ENCODE measurements around the gene NLRC5.

The NLRC5 gene

DNA sequence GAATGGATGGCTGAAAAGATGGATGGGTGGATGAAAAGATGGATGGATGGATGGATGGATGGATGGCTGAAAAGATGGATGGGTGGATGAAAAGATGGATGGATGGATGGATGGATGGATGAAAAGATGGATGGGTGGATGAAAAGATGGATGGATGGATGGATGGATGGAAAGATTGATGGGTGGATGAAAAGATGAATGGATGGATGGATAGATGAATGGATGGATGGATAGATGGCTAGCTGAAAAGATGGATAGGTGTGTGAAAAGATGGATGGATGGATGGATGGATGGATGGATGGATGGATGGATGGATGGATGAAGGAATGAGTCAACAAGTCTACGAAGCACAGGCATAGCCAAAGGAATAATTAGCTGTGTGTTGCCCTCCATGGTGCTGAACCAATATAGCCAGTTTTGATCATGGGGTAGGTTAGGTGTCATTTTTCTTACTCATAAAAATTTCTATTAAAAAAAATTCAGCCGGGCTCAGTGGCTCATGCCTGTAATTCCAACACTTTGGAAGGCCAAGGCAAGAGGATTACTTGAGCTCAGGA, 41.1 kb downstream of the NLRC5 start:
- H3F3A ChIP-seq (ENCODE audit: insufficient read depth, low read length), result no peaks in the 10 kb centered on the region

GRCh38 chr16:57031156-57031555, 41.8 kb downstream of the NLRC5 start:
- H3K4me2 ChIP-seq (ENCODE audit: low read depth, low read length), result no peak overlapping the region
- H3K79me2 ChIP-seq (ENCODE audit: low read length), result no peaks in the 10 kb centered on the region
- no peak for DNase-seq
- no peaks in the 10 kb centered on the region for H3K36me3 ChIP-seq (replicated peaks; ENCODE audit: insufficient read depth, low read length)
- H4K20me1 ChIP-seq (ENCODE audit: insufficient read depth, low read length), result no peaks in the 10 kb centered on the region
- H3K27ac ChIP-seq (ENCODE audit: low read length), result no peak overlapping the region
- peaks cover 14% of the 10 kb centered on the region for H3K4me1 ChIP-seq (ENCODE audit: low read length)
- H3K9me2 ChIP-seq (replicated peaks; ENCODE audit: insufficient read depth, low read length), result no peaks in the 10 kb centered on the region
- no peaks in the 10 kb centered on the region for H3K27me3 ChIP-seq (replicated peaks; ENCODE audit: insufficient read depth, low read length)
- no peaks in the 10 kb centered on the region for H3K9me3 ChIP-seq (replicated peaks; ENCODE audit: insufficient read depth, low read length)
- H3K4me3 ChIP-seq (ENCODE audit: low read length), result no peak overlapping the region
- H2AFZ ChIP-seq (ENCODE audit: low read length), result no peak overlapping the region
- H3F3A ChIP-seq (ENCODE audit: insufficient read depth, low read length), result no peaks in the 10 kb centered on the region
- H3K9ac ChIP-seq (ENCODE audit: low read length), result no peak overlapping the region
- no peak for TF ChIP-seq CTCF (IDR thresholded peaks at IDR 0.05; ENCODE audit: low read length)
- no peak for TF ChIP-seq EZH2phosphoT487 (IDR thresholded peaks at IDR 0.05; ENCODE audit: low read length)
- TF ChIP-seq EZH2 (optimal IDR thresholded peaks at IDR 0.05; ENCODE audit: low read depth, low read length), result no peak

More for the DNA sequence above, 41.1 kb downstream of the NLRC5 start:
- DNase-seq, result no peak
- Histone ChIP-seq H4K20me1 (ENCODE audit: insufficient read depth, low read length) (no peaks in the 10 kb centered on the region), H3K4me3 (ENCODE audit: low read length) (no peak overlapping the region), H3K9ac (ENCODE audit: low read length) (no peak overlapping the region), H3K4me2 (ENCODE audit: low read depth, low read length) (no peak overlapping the region), H3K9me3 (replicated peaks; ENCODE audit: insufficient read depth, low read length) (no peaks in the 10 kb centered on the region), H3K9me2 (replicated peaks; ENCODE audit: insufficient read depth, low read length) (no peaks in the 10 kb centered on the region), H2AFZ (ENCODE audit: low read length) (no peak overlapping the region), H3K4me1 (ENCODE audit: low read length) (peaks cover 14% of the 10 kb centered on the region), H3K36me3 (replicated peaks; ENCODE audit: insufficient read depth, low read length) (no peaks in the 10 kb centered on the region), H3K27ac (ENCODE audit: low read length) (no peak overlapping the region), H3K79me2 (ENCODE audit: low read length) (no peaks in the 10 kb centered on the region), H3K27me3 (replicated peaks; ENCODE audit: insufficient read depth, low read length) (no peaks in the 10 kb centered on the region)
- TF ChIP-seq CTCF (IDR thresholded peaks at IDR 0.05; ENCODE audit: low read length) (no peak), EZH2phosphoT487 (IDR thresholded peaks at IDR 0.05; ENCODE audit: low read length) (no peak), EZH2 (optimal IDR thresholded peaks at IDR 0.05; ENCODE audit: low read depth, low read length) (no peak)

DNA sequence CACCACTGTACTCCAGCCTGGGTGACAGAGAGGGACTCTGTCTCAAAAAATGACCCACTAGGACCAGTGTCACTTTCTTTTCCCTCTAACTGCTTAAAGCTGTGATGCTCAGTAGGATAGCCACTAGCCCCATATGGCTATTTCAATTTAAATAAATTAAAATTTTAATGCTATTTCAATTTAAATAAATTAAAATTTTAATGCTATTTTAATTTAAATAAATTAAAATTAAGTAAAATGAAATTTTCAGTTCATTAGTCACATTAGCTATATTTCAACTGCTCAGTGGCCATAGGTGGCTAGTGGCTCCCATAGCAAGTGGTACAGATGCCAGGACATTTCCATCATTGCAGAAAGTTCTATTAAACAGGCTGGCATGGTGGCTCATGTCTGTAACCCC, 43.0 kb downstream of the NLRC5 start:
- no peak for DNase-seq
- no peaks in the 10 kb centered on the region for H3K27me3 ChIP-seq (replicated peaks; ENCODE audit: insufficient read depth, low read length)
- H3K9me3 ChIP-seq (replicated peaks; ENCODE audit: insufficient read depth, low read length), result no peaks in the 10 kb centered on the region
- no peak overlapping the region for H3K9ac ChIP-seq (ENCODE audit: low read length)
- H3K4me2 ChIP-seq (ENCODE audit: low read depth, low read length), result no peak overlapping the region
- peaks cover 14% of the 10 kb centered on the region for H3K4me1 ChIP-seq (ENCODE audit: low read length)
- no peaks in the 10 kb centered on the region for H3F3A ChIP-seq (ENCODE audit: insufficient read depth, low read length)
- H3K27ac ChIP-seq (ENCODE audit: low read length), result no peak overlapping the region
- no peaks in the 10 kb centered on the region for H3K9me2 ChIP-seq (replicated peaks; ENCODE audit: insufficient read depth, low read length)
- no peak overlapping the region for H2AFZ ChIP-seq (ENCODE audit: low read length)
- H3K36me3 ChIP-seq (replicated peaks; ENCODE audit: insufficient read depth, low read length), result no peaks in the 10 kb centered on the region
- TF ChIP-seq EZH2phosphoT487 (IDR thresholded peaks at IDR 0.05; ENCODE audit: low read length) (no peak), CTCF (IDR thresholded peaks at IDR 0.05; ENCODE audit: low read length) (no peak), EZH2 (optimal IDR thresholded peaks at IDR 0.05; ENCODE audit: low read depth, low read length) (no peak)
- H4K20me1 ChIP-seq (ENCODE audit: insufficient read depth, low read length), result no peaks in the 10 kb centered on the region
- H3K4me3 ChIP-seq (ENCODE audit: low read length), result no peak overlapping the region
- no peaks in the 10 kb centered on the region for H3K79me2 ChIP-seq (ENCODE audit: low read length)
